HepG2 (cell line): ENCODE results near the gene FAM89B. TPM values are rescaled to one million over a fixed set of nuclear protein-coding genes. Genes with fewer than 3 reads are reported as not detected.
A peak's percentile ranks its signal among the peaks of the same experiment; 100 is the strongest.

Experiments used
- AKNA ChIP-seq: sonication (generic); formaldehyde crosslinking; IDR thresholded peaks from 2 replicates; pipeline ENCODE4 v1.4.0; 2020; ENCODE audit warnings: missing genetic modification reagents, borderline replicate concordance
- ARID2 ChIP-seq: sonication (generic); formaldehyde crosslinking; IDR thresholded peaks from 2 replicates; pipeline ENCODE4 v1.8.1; 2022; ENCODE audit warnings: mild to moderate bottlenecking, missing genetic modification reagents, borderline replicate concordance
- ATF3 ChIP-seq: sonication (generic); formaldehyde crosslinking; IDR thresholded peaks from 2 replicates; pipeline ENCODE4 v1.4.0; 2020; ENCODE audit warnings: missing genetic modification reagents
- ATM ChIP-seq: fragments of 450-650 bp; IDR thresholded peaks from 2 replicates; pipeline ENCODE4 v1.7.1; 2017; ENCODE audit warnings: mild to moderate bottlenecking, borderline replicate concordance
- E2F5 ChIP-seq: sonication (generic); formaldehyde crosslinking; conservative IDR thresholded peaks from 2 replicates; pipeline ENCODE4 v1.4.0; 2020; ENCODE audit warnings: missing genetic modification reagents
- EHMT2 ChIP-seq: fragments of 200-600 bp; sonication (generic); IDR thresholded peaks from 2 replicates; pipeline ENCODE4 v1.7.0; 2017; ENCODE audit warnings: antibody characterized with exemption, low read depth, low read length, borderline replicate concordance
- GFI1 ChIP-seq: sonication (generic); formaldehyde crosslinking; IDR thresholded peaks from 2 replicates; pipeline ENCODE4 v1.5.0; 2020; ENCODE audit warnings: missing genetic modification reagents, mild to moderate bottlenecking, borderline replicate concordance
- GMEB1 ChIP-seq: sonication (generic); formaldehyde crosslinking; IDR thresholded peaks from 2 replicates; pipeline ENCODE4 v1.5.1; 2020; ENCODE audit warnings: missing genetic modification reagents, mild to moderate bottlenecking, borderline replicate concordance
- KDM1A ChIP-seq: IDR thresholded peaks from 2 replicates; pipeline ENCODE4 v1.6.1; 2016; ENCODE audit warnings: missing compliant biosample characterization
- LBX2 ChIP-seq: sonication (generic); formaldehyde crosslinking; IDR thresholded peaks from 2 replicates; pipeline ENCODE4 v1.5.0; 2020; ENCODE audit warnings: missing genetic modification reagents, mild to moderate bottlenecking, borderline replicate concordance
- NFE2L2 ChIP-seq: fragments of 150-350 bp; IDR thresholded peaks from 2 replicates; pipeline ENCODE4 v1.6.1; 2014; ENCODE audit warnings: low read length
- RELA ChIP-seq: sonication (generic); formaldehyde crosslinking; IDR thresholded peaks from 2 replicates; pipeline ENCODE4 v1.4.0; 2020; ENCODE audit warnings: missing genetic modification reagents
- YEATS2 ChIP-seq: sonication (generic); formaldehyde crosslinking; IDR thresholded peaks from 2 replicates; pipeline ENCODE4 v1.4.0; 2020; ENCODE audit warnings: missing genetic modification reagents, borderline replicate concordance
- ZNF276 ChIP-seq: sonication (generic); formaldehyde crosslinking; IDR thresholded peaks from 2 replicates; pipeline ENCODE4 v1.4.0; 2020; ENCODE audit warnings: mild to moderate bottlenecking, low read depth, missing genetic modification reagents
- ZNF3 ChIP-seq: IDR thresholded peaks from 2 replicates; pipeline ENCODE4 v1.7.0; 2017; ENCODE audit warnings: inconsistent platforms
- ZNF331 ChIP-seq: sonication (generic); formaldehyde crosslinking; IDR thresholded peaks from 2 replicates; pipeline ENCODE4 v1.4.0; 2020; ENCODE audit warnings: missing genetic modification reagents
- ZNF382 ChIP-seq: sonication (generic); formaldehyde crosslinking; IDR thresholded peaks from 2 replicates; pipeline ENCODE4 v1.5.0; 2020; ENCODE audit warnings: missing genetic modification reagents, mild to moderate bottlenecking, borderline replicate concordance
- ZNF484 ChIP-seq: sonication (generic); formaldehyde crosslinking; IDR thresholded peaks from 2 replicates; pipeline ENCODE4 v1.5.1; 2020; ENCODE audit warnings: mild to moderate bottlenecking, low read depth, missing genetic modification reagents, borderline replicate concordance
- ZNF562 ChIP-seq: sonication (generic); formaldehyde crosslinking; IDR thresholded peaks from 2 replicates; pipeline ENCODE4 v1.8.0; 2022; ENCODE audit warnings: missing genetic modification reagents, borderline replicate concordance
- ZNF790 ChIP-seq: sonication (generic); formaldehyde crosslinking; IDR thresholded peaks from 2 replicates; pipeline ENCODE4 v1.8.0; 2022; ENCODE audit warnings: missing genetic modification reagents, mild to moderate bottlenecking, borderline replicate concordance
- polyA plus RNA-seq, 8 experiments: library from polyadenylated mRNA; depleted of rRNA in 3 of 8; stranded (reverse) in 7 of 8; unstranded in 1 of 8; fragments of >200 nt; fragmentation: Illumina TruSeq in 4 of 8; extraction: Trizol in 4 of 8; gene quantifications; 2 replicates each; pipeline versions ENCODE4 v1.2.1 to v1.2.3, GENCODE V29; 2011 to 2016; ENCODE audit warnings: low read depth in 4 of 8, missing spikeins in 1 of 8, mixed read lengths in 1 of 8; ENCODE audit not compliant: insufficient read depth in 1 of 8
- total RNA-seq, 5 experiments: library from RNA; depleted of rRNA; stranded (reverse); fragments of >200 nt; fragmentation: Illumina TruSeq; extraction: Trizol; gene quantifications; 2 replicates each; pipeline ENCODE4 v1.2.3, GENCODE V29; 2016; ENCODE audit warnings: low read depth in 1 of 5

The FAM89B gene
- total and polyA plus RNA-seq, 2 of the 13 experiments (the other 11 are each of a cell fraction or from before 2014, with no cell fraction given), result 5.7 to 8.0 TPM

GRCh38 chr11:65555693-65556231 is 16.6 kb upstream of the FAM89B start (continued):
- no peak for TF ChIP-seq AKNA (CRISPR knock-in tag)
- TF ChIP-seq RELA (CRISPR knock-in tag), result no peak
- no peak for TF ChIP-seq ZNF3 (CRISPR knock-in tag)
- TF ChIP-seq ZNF484 (CRISPR knock-in tag), result no peak
- no peak for TF ChIP-seq LBX2 (CRISPR knock-in tag)
- TF ChIP-seq ATF3 (CRISPR knock-in tag), result no peak
- no peak for TF ChIP-seq ARID2 (CRISPR knock-in tag)
- no peak for TF ChIP-seq GMEB1 (CRISPR knock-in tag)
- no peak for TF ChIP-seq ZNF562
- no peak for TF ChIP-seq NFE2L2
- TF ChIP-seq ZNF331 (CRISPR knock-in tag), result peak; percentile 34; the same call in 1 of the 2 replicates
- TF ChIP-seq ATM, result no peak
- no peak for TF ChIP-seq ZNF790
- TF ChIP-seq YEATS2 (CRISPR knock-in tag), result peak; percentile 52; the same call in 1 of the 2 replicates
- no peak for TF ChIP-seq GFI1
- no peak for TF ChIP-seq ZNF382 (CRISPR knock-in tag)
- no peak for TF ChIP-seq EHMT2
- TF ChIP-seq E2F5 (CRISPR knock-in tag), result no peak
- TF ChIP-seq ZNF276 (CRISPR knock-in tag), result no peak
- no peak for TF ChIP-seq KDM1A (CRISPR knock-in tag)
